Astrocyte (in vitro differentiated cells and primary cell): ENCODE results near the gene NHERF2. TPM values are rescaled to one million over a fixed set of nuclear protein-coding genes. Genes with fewer than 3 reads are reported as not detected.
A peak's percentile ranks its signal among the peaks of the same experiment; 100 is the strongest.

Experiments
- DNase-seq: peaks from one replicate; pipeline ENCODE4 v3.0.0-alpha.2; 2010; ENCODE audit warnings: low read depth
- FAIRE-seq: peaks from 2 replicates; lab custom pipeline; 2011; peaks lifted over from hg19 to GRCh38; lab: Jason Lieb, UNC
- H2AFZ ChIP-seq: 2 replicates; pipeline ENCODE4 v1.6.0; 2012; ENCODE audit warnings: low read depth, low read length, inconsistent platforms
- H3K27ac ChIP-seq: 2 replicates; pipeline ENCODE4 v1.5.1; 2011; ENCODE audit warnings: low read depth, low read length, inconsistent platforms
- H3K27me3 ChIP-seq: 2 replicates; pipeline ENCODE4 v1.6.0; 2011; ENCODE audit warnings: low read length, inconsistent platforms; ENCODE audit not compliant: insufficient read depth
- H3K36me3 ChIP-seq: 2 replicates; pipeline ENCODE4 v1.5.1; 2011; ENCODE audit warnings: low read length, inconsistent platforms; ENCODE audit not compliant: insufficient read depth
- H3K4me1 ChIP-seq: 2 replicates; pipeline ENCODE4 v1.5.1; 2011; ENCODE audit warnings: low read length, inconsistent platforms; ENCODE audit not compliant: insufficient read depth
- H3K4me2 ChIP-seq: 2 replicates; pipeline ENCODE4 v1.6.0; 2012; ENCODE audit warnings: low read length, inconsistent platforms
- H3K4me3 ChIP-seq: 2 replicates; pipeline ENCODE4 v1.5.1; 2011; ENCODE audit warnings: low read depth, mild to moderate bottlenecking, low read length, inconsistent platforms; ENCODE audit not compliant: insufficient read depth
- H3K79me2 ChIP-seq: 2 replicates; pipeline ENCODE4 v1.6.0; 2012; ENCODE audit warnings: mild to moderate bottlenecking, low read length, inconsistent platforms; ENCODE audit not compliant: insufficient read depth
- H3K9ac ChIP-seq: 2 replicates; pipeline ENCODE4 v1.6.0; 2012; ENCODE audit warnings: mild to moderate bottlenecking, low read length, inconsistent platforms
- H3K9me3 ChIP-seq: 2 replicates; pipeline ENCODE4 v1.5.1; 2012; ENCODE audit warnings: low read depth, mild to moderate bottlenecking, low read length, inconsistent platforms; ENCODE audit not compliant: insufficient read depth
- H4K20me1 ChIP-seq: 2 replicates; pipeline ENCODE4 v1.6.0; 2012; ENCODE audit warnings: low read length, inconsistent platforms; ENCODE audit not compliant: insufficient read depth
- H3K27ac Mint-ChIP-seq: one replicate; pipeline ENCODE4 v1.8.0; 2021; ENCODE audit warnings: mild to moderate bottlenecking, mixed read lengths; ENCODE audit not compliant: unreplicated experiment
- H3K27me3 Mint-ChIP-seq: one replicate; pipeline ENCODE4 v1.8.0; 2021; ENCODE audit warnings: low read depth, mixed read lengths; ENCODE audit not compliant: unreplicated experiment
- H3K36me3 Mint-ChIP-seq: one replicate; pipeline ENCODE4 v1.8.0; 2021; ENCODE audit warnings: low read depth, mixed read lengths; ENCODE audit not compliant: unreplicated experiment
- H3K4me1 Mint-ChIP-seq: one replicate; pipeline ENCODE4 v1.8.0; 2021; ENCODE audit warnings: low read depth, mixed read lengths; ENCODE audit not compliant: unreplicated experiment
- H3K4me3 Mint-ChIP-seq: one replicate; pipeline ENCODE4 v1.8.0; 2021; ENCODE audit warnings: mild to moderate bottlenecking, moderate library complexity, mixed read lengths; ENCODE audit not compliant: unreplicated experiment
- H3K9me3 Mint-ChIP-seq: one replicate; pipeline ENCODE4 v1.8.0; 2021; ENCODE audit warnings: mild to moderate bottlenecking, mixed read lengths; ENCODE audit not compliant: unreplicated experiment
- CTCF ChIP-seq: IDR thresholded peaks from 2 replicates; pipeline ENCODE4 v1.5.1; 2011; ENCODE audit warnings: low read depth, mild to moderate bottlenecking, inconsistent platforms, low read length, moderate library complexity; ENCODE audit not compliant: insufficient read depth
- EZH2 ChIP-seq: IDR thresholded peaks from 2 replicates; pipeline ENCODE4 v1.6.1; 2012; ENCODE audit warnings: mild to moderate bottlenecking, low read length, inconsistent platforms; ENCODE audit not compliant: insufficient read depth
- total RNA-seq: library from RNA; stranded (reverse); gene quantifications from 2 replicates; pipeline ENCODE4 v1.2.1, GENCODE V29; 2021

The NHERF2 gene
- total RNA-seq, 1 donor from 2014 or later: 92.5 TPM

GRCh38 chr16:2004795-2005517 is 21.7 kb upstream of the NHERF2 start:
- H3K27me3 Mint-ChIP-seq: no peaks in the 10 kb centered on the region
- DNase-seq (no peak), FAIRE-seq (no peak)
- peaks cover 5% of the 10 kb centered on the region for H3K36me3 Mint-ChIP-seq
- Histone ChIP-seq H3K27ac (no peak overlapping the region), H3K9ac (no peak overlapping the region), H3K27me3 (no peaks in the 10 kb centered on the region), H3K4me3 (no peak overlapping the region), H2AFZ (no peak overlapping the region), H3K9me3 (no peaks in the 10 kb centered on the region), H3K4me2 (peak overlapping the region; percentile 15), H4K20me1 (peaks cover 81% of the 10 kb centered on the region), H3K79me2 (peaks cover 87% of the 10 kb centered on the region), H3K36me3 (peaks cover 2% of the 10 kb centered on the region), H3K4me1 (peaks cover 34% of the 10 kb centered on the region)
- no peak overlapping the region for H3K4me3 Mint-ChIP-seq
- no peaks in the 10 kb centered on the region for H3K9me3 Mint-ChIP-seq
- H3K4me1 Mint-ChIP-seq: peaks cover 18% of the 10 kb centered on the region
- H3K27ac Mint-ChIP-seq: no peak overlapping the region
- no peak for TF ChIP-seq CTCF
- no peak for TF ChIP-seq EZH2

DNA sequence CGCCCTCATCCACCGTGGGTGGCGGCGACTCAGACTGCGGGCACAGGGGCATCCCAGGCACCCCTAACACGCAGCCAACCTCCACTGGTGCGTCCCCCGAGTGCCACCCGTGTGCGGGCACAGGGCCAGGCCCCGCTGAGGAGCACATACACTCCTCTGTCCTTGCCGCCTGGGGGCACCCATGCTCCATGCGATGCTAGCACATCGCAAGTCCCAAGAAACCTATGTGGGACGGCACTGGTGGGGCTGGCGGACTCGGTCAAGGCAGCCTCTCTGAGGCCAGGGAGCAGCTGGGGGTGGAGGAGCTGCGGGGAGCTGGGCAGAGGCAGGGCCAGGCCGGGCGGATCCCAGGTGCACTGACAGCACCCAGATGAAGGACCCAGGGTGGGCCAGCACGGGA is 21.1 kb upstream of the NHERF2 start:
- peaks cover 2% of the 10 kb centered on the region for H3K36me3 ChIP-seq
- H3K79me2 ChIP-seq: peaks cover 94% of the 10 kb centered on the region
- peak overlapping the region; percentile 15 for H3K4me2 ChIP-seq
- H4K20me1 ChIP-seq: peaks cover 77% of the 10 kb centered on the region
- H3K4me1 ChIP-seq: peaks cover 41% of the 10 kb centered on the region
- H3K27ac ChIP-seq: no peak overlapping the region
- H3K4me3 ChIP-seq: no peak overlapping the region
- no peak overlapping the region for H3K4me3 Mint-ChIP-seq
- no peak overlapping the region for H3K27ac Mint-ChIP-seq
- H3K4me1 Mint-ChIP-seq: peaks cover 18% of the 10 kb centered on the region
- H3K9ac ChIP-seq: peak overlapping the region; percentile 10
- no peak overlapping the region for H2AFZ ChIP-seq
- H3K27me3 ChIP-seq: no peaks in the 10 kb centered on the region
- no peak for FAIRE-seq
- H3K9me3 Mint-ChIP-seq: no peaks in the 10 kb centered on the region
- no peak for DNase-seq
- H3K27me3 Mint-ChIP-seq: no peaks in the 10 kb centered on the region
- H3K36me3 Mint-ChIP-seq: peaks cover 5% of the 10 kb centered on the region
- H3K9me3 ChIP-seq: no peaks in the 10 kb centered on the region
- TF ChIP-seq CTCF (no peak), EZH2 (no peak)

- TF ChIP-seq CTCF (no peak), EZH2 (no peak)
- Mint-ChIP-seq H3K4me1 (peaks cover 18% of the 10 kb centered on the region), H3K9me3 (no peaks in the 10 kb centered on the region), H3K27ac (no peak overlapping the region), H3K36me3 (peaks cover 3% of the 10 kb centered on the region), H3K4me3 (peak overlapping the region; percentile 45), H3K27me3 (no peaks in the 10 kb centered on the region)
- Histone ChIP-seq H3K4me3 (no peak overlapping the region), H3K4me2 (peak overlapping the region; percentile 15), H3K36me3 (peaks cover 2% of the 10 kb centered on the region), H3K79me2 (peaks cover 91% of the 10 kb centered on the region), H3K9ac (peak overlapping the region; percentile 10), H3K27me3 (no peaks in the 10 kb centered on the region), H3K9me3 (no peaks in the 10 kb centered on the region), H2AFZ (no peak overlapping the region), H3K27ac (no peak overlapping the region), H3K4me1 (peaks cover 41% of the 10 kb centered on the region), H4K20me1 (peaks cover 72% of the 10 kb centered on the region)
- FAIRE-seq (no peak), DNase-seq (no peak)
Observed at GRCh38 chr16:2006317-2006716, 20.4 kb upstream of the NHERF2 start.
